ENCODE results near the gene TRIP12.
"Not testable (repeated sequence)": the region's sequence is repeated elsewhere in the genome, so short reads cannot be mapped to it uniquely, and the experiment has no call there.

TRIP12 gene

GRCh38 chr2:229937537-229937936 is 15.7 kb upstream of the TRIP12 start:
- no peak for TF ChIP-seq CTCF (IDR thresholded peaks at IDR 0.05; ENCODE audit: extremely low read depth, insufficient read depth, missing control alignments)
- no peak for DNase-seq (ENCODE audit: low spot score)
- in situ Hi-C loops (cut with MboI; ENCODE audit: low pct_unique_long_range_greater_than_20kb, low sequenced_read_pairs, unreplicated experiment): no loop called here

- no peak for DNase-seq (ENCODE audit: low spot score)
- in situ Hi-C loops (cut with MboI; ENCODE audit: low pct_unique_long_range_greater_than_20kb, low sequenced_read_pairs, unreplicated experiment): no loop called here
- no peak for TF ChIP-seq CTCF (IDR thresholded peaks at IDR 0.05; ENCODE audit: extremely low read depth, insufficient read depth, missing control alignments)
Measured at GRCh38 chr2:229931241-229931640, 9.4 kb upstream of the TRIP12 start.

GRCh38 chr2:229930656-229931055 is 8.8 kb upstream of the TRIP12 start:
- no peak for DNase-seq (ENCODE audit: low spot score)

GRCh38 chr2:229927817-229928321 is 6.1 kb upstream of the TRIP12 start:
- TF ChIP-seq CTCF (IDR thresholded peaks at IDR 0.05; ENCODE audit: extremely low read depth, insufficient read depth, missing control alignments): no peak
- in situ Hi-C loops (cut with MboI; ENCODE audit: low pct_unique_long_range_greater_than_20kb, low sequenced_read_pairs, unreplicated experiment): no loop called here
- DNase-seq (ENCODE audit: low spot score): no peak

More at GRCh38 chr2:229930656-229931055, 8.8 kb upstream of the TRIP12 start:
- in situ Hi-C loops (cut with MboI; ENCODE audit: low pct_unique_long_range_greater_than_20kb, low sequenced_read_pairs, unreplicated experiment): no loop called here
- no peak for TF ChIP-seq CTCF (IDR thresholded peaks at IDR 0.05; ENCODE audit: extremely low read depth, insufficient read depth, missing control alignments)

GRCh38 chr2:229925201-229925600 is 3.4 kb upstream of the TRIP12 start:
- in situ Hi-C loops (cut with MboI; ENCODE audit: low pct_unique_long_range_greater_than_20kb, low sequenced_read_pairs, unreplicated experiment): no loop called here
- TF ChIP-seq CTCF (IDR thresholded peaks at IDR 0.05; ENCODE audit: extremely low read depth, insufficient read depth, missing control alignments): no peak
- no peak for DNase-seq (ENCODE audit: low spot score)

GRCh38 chr2:229924541-229924940 is 2.7 kb upstream of the TRIP12 start:
- DNase-seq (ENCODE audit: low spot score); in situ Hi-C loops (cut with MboI; ENCODE audit: low pct_unique_long_range_greater_than_20kb, low sequenced_read_pairs, unreplicated experiment): not testable (repeated sequence)

GRCh38 chr2:229922449-229923386 is 909 bp upstream of the TRIP12 start, which contains the start of gene FBXO36:
Gene FBXO36 (plus strand): TSS chr2:229922503. CDS start chr2:229922514, 11 bp downstream.
- in situ Hi-C loops (cut with MboI; ENCODE audit: low pct_unique_long_range_greater_than_20kb, low sequenced_read_pairs, unreplicated experiment): no loop called here
- TF ChIP-seq CTCF (IDR thresholded peaks at IDR 0.05; ENCODE audit: extremely low read depth, insufficient read depth, missing control alignments): no peak
- DNase-seq (ENCODE audit: low spot score): peak; percentile 88
